HEK293 (cell line): ENCODE data around the gene DNAI1.

ENCODE experiments used
- SP2 ChIP-seq: fragments of 450-650 bp; formaldehyde crosslinking; IDR thresholded peaks from 2 replicates; pipeline ENCODE4 v1.5.1; 2016; ENCODE audit warnings: missing biosample characterization, missing genetic modification characterization
- ZNF404 ChIP-seq: fragments of 450-650 bp; formaldehyde crosslinking; IDR thresholded peaks from 2 replicates; pipeline ENCODE4 v1.5.1; 2017; ENCODE audit warnings: missing biosample characterization, missing genetic modification characterization
- ZNF530 ChIP-seq: fragments of 450-650 bp; formaldehyde crosslinking; IDR thresholded peaks from 2 replicates; pipeline ENCODE4 v1.5.1; 2016; ENCODE audit warnings: low read depth, missing biosample characterization, missing genetic modification characterization
- TF ChIP-seq, protein P1 (sequence below): fragments of 450-650 bp; formaldehyde crosslinking; IDR thresholded peaks from 2 replicates; pipeline ENCODE4; 2016; ENCODE audit warnings: missing biosample characterization, missing genetic modification characterization
- TF ChIP-seq, protein P2 (sequence below): fragments of 450-650 bp; formaldehyde crosslinking; IDR thresholded peaks from 2 replicates; pipeline ENCODE4 v1.5.1; 2016; ENCODE audit warnings: missing biosample characterization, missing genetic modification characterization

DNA sequence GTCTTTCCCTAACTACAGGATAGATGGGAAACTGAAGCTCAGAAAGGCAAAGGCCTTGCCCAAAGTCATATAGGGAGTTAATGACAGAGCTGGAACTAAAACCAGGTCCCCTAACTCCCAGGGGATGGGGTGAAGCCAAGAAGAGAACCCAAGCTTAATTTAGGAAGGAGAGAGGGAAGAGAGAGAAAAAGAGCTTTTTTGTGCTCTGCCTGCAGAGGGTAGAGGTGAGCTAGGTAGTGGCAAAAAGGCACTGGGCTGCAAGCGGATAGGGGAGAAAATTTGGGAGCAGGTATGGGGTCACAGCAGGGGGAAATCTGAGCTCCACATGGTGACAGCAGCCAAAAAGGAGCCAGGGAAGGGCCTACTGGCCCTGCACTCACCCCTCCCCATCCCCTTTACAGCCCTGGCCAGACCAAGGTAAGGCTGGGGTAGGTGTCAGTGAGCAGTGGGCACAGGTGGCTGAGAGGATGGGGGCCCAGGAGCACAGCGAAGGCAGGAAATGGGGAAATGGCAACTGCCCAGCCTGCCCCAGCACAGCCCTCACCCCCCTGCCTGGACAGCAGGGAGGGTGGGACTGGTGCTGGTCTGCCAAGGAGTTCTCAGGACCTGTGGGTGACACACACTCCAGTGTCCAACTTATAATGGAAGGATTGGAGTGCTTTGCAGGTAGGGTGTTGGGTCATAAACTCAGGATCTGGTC is 60.9 kb downstream of the DNAI1 start:
- TF ChIP-seq ZNF404 (no peak), ZNF530 (no peak), SP2 (no peak)
- TF ChIP-seq, protein P1, sequence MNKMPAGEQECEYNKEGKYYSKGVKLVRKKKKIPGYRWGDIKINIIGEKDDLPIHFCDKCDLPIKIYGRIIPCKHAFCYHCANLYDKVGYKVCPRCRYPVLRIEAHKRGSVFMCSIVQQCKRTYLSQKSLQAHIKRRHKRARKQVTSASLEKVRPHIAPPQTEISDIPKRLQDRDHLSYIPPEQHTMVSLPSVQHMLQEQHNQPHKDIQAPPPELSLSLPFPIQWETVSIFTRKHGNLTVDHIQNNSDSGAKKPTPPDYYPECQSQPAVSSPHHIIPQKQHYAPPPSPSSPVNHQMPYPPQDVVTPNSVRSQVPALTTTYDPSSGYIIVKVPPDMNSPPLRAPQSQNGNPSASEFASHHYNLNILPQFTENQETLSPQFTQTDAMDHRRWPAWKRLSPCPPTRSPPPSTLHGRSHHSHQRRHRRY = no peak
- TF ChIP-seq, protein P2, sequence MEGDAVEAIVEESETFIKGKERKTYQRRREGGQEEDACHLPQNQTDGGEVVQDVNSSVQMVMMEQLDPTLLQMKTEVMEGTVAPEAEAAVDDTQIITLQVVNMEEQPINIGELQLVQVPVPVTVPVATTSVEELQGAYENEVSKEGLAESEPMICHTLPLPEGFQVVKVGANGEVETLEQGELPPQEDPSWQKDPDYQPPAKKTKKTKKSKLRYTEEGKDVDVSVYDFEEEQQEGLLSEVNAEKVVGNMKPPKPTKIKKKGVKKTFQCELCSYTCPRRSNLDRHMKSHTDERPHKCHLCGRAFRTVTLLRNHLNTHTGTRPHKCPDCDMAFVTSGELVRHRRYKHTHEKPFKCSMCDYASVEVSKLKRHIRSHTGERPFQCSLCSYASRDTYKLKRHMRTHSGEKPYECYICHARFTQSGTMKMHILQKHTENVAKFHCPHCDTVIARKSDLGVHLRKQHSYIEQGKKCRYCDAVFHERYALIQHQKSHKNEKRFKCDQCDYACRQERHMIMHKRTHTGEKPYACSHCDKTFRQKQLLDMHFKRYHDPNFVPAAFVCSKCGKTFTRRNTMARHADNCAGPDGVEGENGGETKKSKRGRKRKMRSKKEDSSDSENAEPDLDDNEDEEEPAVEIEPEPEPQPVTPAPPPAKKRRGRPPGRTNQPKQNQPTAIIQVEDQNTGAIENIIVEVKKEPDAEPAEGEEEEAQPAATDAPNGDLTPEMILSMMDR = no peak
